GM12865 (cell line): ENCODE results near the gene TMA7.

Source experiments
- DNase-seq: peaks from one replicate; pipeline ENCODE4 v3.0.0; 2010; ENCODE audit warnings: low read depth
- H3K4me3 ChIP-seq: 2 replicates; pipeline ENCODE4 v1.5.1; 2011; ENCODE audit warnings: mild to moderate bottlenecking, low read depth, low read length, control low read depth
- CTCF ChIP-seq: IDR thresholded peaks from 2 replicates; pipeline ENCODE4 v1.5.1; 2011; ENCODE audit warnings: low read length, control low read depth, low read depth, inconsistent platforms; ENCODE audit not compliant: insufficient read depth; ENCODE audit errors: missing control alignments

TMA7 gene

GRCh38 chr3:48418651-48419050 is 21.4 kb upstream of the TMA7 start:
- H3K4me3 ChIP-seq = no peak overlapping the region
- no peak for TF ChIP-seq CTCF
- no peak for DNase-seq

GRCh38 chr3:48419149-48419548 is 20.9 kb upstream of the TMA7 start:
- no peak for DNase-seq
- TF ChIP-seq CTCF = no peak
- no peak overlapping the region for H3K4me3 ChIP-seq

- no peak overlapping the region for H3K4me3 ChIP-seq
- DNase-seq = no peak
- TF ChIP-seq CTCF = no peak
Observed at GRCh38 chr3:48419597-48419996, 20.5 kb upstream of the TMA7 start.

GRCh38 chr3:48420561-48420960 is 19.5 kb upstream of the TMA7 start:
- no peak for DNase-seq
- no peak for TF ChIP-seq CTCF
- H3K4me3 ChIP-seq = no peak overlapping the region

GRCh38 chr3:48422272-48422671 is 17.8 kb upstream of the TMA7 start:
- peak; percentile 20 for TF ChIP-seq CTCF
- H3K4me3 ChIP-seq = no peak overlapping the region
- DNase-seq = no peak

GRCh38 chr3:48422681-48423080 is 17.4 kb upstream of the TMA7 start:
- TF ChIP-seq CTCF = no peak
- H3K4me3 ChIP-seq = no peak overlapping the region
- DNase-seq = no peak

GRCh38 chr3:48423241-48423882 is 16.7 kb upstream of the TMA7 start:
- no peak for DNase-seq
- no peak for TF ChIP-seq CTCF
- no peak overlapping the region for H3K4me3 ChIP-seq
